HepG2 (cell line): ENCODE data around the gene KLRF2. TPM values are rescaled to one million over a fixed set of nuclear protein-coding genes. Genes with fewer than 3 reads are reported as not detected.

Experiments used
- ATAC-seq: fragments of 200-7000 bp; cut with Tn5 transposase; 3 replicates; pipeline ENCODE4 v1.9.1; 2020; ENCODE audit warnings: mild to moderate bottlenecking, moderate library complexity
- BruUV-seq: library from RNA; stranded (reverse); fragments of 400-500 nt; replicated peaks from 2 replicates; lab custom pipeline; 2021; lab: Mats Ljungman, UMichigan
- CTCF ChIA-PET: fragments of 300-600 bp; formaldehyde crosslinking; extraction: SDS; loops from one replicate; lab custom pipeline; 2021; ENCODE audit warnings: low total read pairs, inconsistent platforms, low intra/inter-chr PET ratio; lab: Yijun Ruan, JAX
- POLR2A ChIA-PET: fragments of 350-600 bp; sonication (Branson Sonifier 250); formaldehyde crosslinking; loops from one replicate; lab custom pipeline; 2020; ENCODE audit warnings: antibody characterized with exemption, inconsistent platforms; lab: Yijun Ruan, JAX
- DNase-seq: peaks from one replicate; pipeline ENCODE4 v3.0.0-alpha.2; 2015; ENCODE audit warnings: low spot score
- FAIRE-seq: peaks from 3 replicates; lab custom pipeline; 2011; peaks lifted over from hg19 to GRCh38; lab: Jason Lieb, UNC
- H2AFZ ChIP-seq: one replicate; pipeline ENCODE4 v1.6.1; 2011; ENCODE audit warnings: low read length, inconsistent platforms
- H3K27ac ChIP-seq: fragments of 300-600 bp; 3 replicates; pipeline ENCODE4 v1.8.0; 2011; ENCODE audit warnings: mixed run types, mild to moderate bottlenecking, mixed read lengths, low read length, inconsistent platforms; ENCODE audit not compliant: insufficient read depth; ENCODE audit errors: extremely low read length
- H3K27me3 ChIP-seq, 2 experiments: fragments of 200-600 bp in 1 of 2; 2 replicates in 1 of 2; 3 replicates in 1 of 2; pipeline versions ENCODE4 v1.6.0 to v1.8.0; 2011; ENCODE audit warnings: low read length in 2 of 2, mild to moderate bottlenecking in 2 of 2, moderate library complexity in 2 of 2, inconsistent platforms in 1 of 2; ENCODE audit not compliant: insufficient read depth in 2 of 2, control insufficient read depth in 1 of 2
- H3K36me3 ChIP-seq, 2 experiments: fragments of 200-600 bp in 1 of 2; replicated peaks in 1 of 2; 2 replicates in 1 of 2; 3 replicates in 1 of 2; pipeline versions ENCODE4 v1.5.1 to v1.8.0; 2011; ENCODE audit warnings: low read length in 2 of 2, inconsistent platforms in 1 of 2; ENCODE audit not compliant: insufficient read depth in 2 of 2, control insufficient read depth in 1 of 2
- H3K4me1 ChIP-seq: 2 replicates; pipeline ENCODE4 v1.5.1; 2012; ENCODE audit warnings: low read length, inconsistent platforms; ENCODE audit not compliant: insufficient read depth
- H3K4me2 ChIP-seq: 2 replicates; pipeline ENCODE4 v1.6.0; 2011; ENCODE audit warnings: low read depth, low read length, inconsistent platforms
- H3K4me3 ChIP-seq, 3 experiments: fragments of 200-600 bp in 1 of 3; sonication (generic), shearing (Covaris generic) in 1 of 3; replicated peaks in 1 of 3; 2 replicates each; pipeline ENCODE4 v1.5.1; 2011 to 2016; ENCODE audit warnings: low read length in 3 of 3, inconsistent platforms in 2 of 3, low read depth in 2 of 3, mild to moderate bottlenecking in 2 of 3, control low read depth in 1 of 3, mixed read lengths in 1 of 3; ENCODE audit not compliant: insufficient read depth in 1 of 3
- H3K79me2 ChIP-seq: one replicate; pipeline ENCODE4 v1.6.1; 2011; ENCODE audit warnings: low read length, inconsistent platforms; ENCODE audit not compliant: insufficient read depth
- H3K9ac ChIP-seq: 2 replicates; pipeline ENCODE4 v1.6.0; 2011; ENCODE audit warnings: mild to moderate bottlenecking, low read depth, low read length, inconsistent platforms; ENCODE audit not compliant: insufficient read depth
- H3K9me3 ChIP-seq: 2 replicates; pipeline ENCODE4 v1.5.1; 2012; ENCODE audit warnings: mild to moderate bottlenecking, low read length
- H4K20me1 ChIP-seq: 2 replicates; pipeline ENCODE4 v1.6.0; 2011; ENCODE audit warnings: inconsistent platforms, mild to moderate bottlenecking, low read length, moderate library complexity; ENCODE audit not compliant: insufficient read depth
- ATF1 ChIP-seq: IDR thresholded peaks from 2 replicates; pipeline ENCODE4 v1.6.1; 2016; ENCODE audit warnings: mild to moderate bottlenecking, control low read depth
- ATRX ChIP-seq: sonication (generic); formaldehyde crosslinking; IDR thresholded peaks from 2 replicates; pipeline ENCODE4 v1.4.0; 2020; ENCODE audit warnings: missing genetic modification reagents, borderline replicate concordance
- GATAD1 ChIP-seq: IDR thresholded peaks from 2 replicates; pipeline ENCODE4 v1.6.1; 2016; ENCODE audit warnings: missing genetic modification reagents, missing compliant biosample characterization
- MAFK ChIP-seq, 2 experiments: IDR thresholded peaks in 1 of 2; conservative IDR thresholded peaks in 1 of 2; 2 replicates each; pipeline ENCODE4 v1.6.1; 2011; ENCODE audit warnings: improper control_type of control experiment in 2 of 2, low read length in 2 of 2
- MEIS2 ChIP-seq: sonication (generic); formaldehyde crosslinking; IDR thresholded peaks from 2 replicates; pipeline ENCODE4 v1.9.0; 2021; ENCODE audit warnings: mild to moderate bottlenecking, missing genetic modification reagents
- NFE2L1 ChIP-seq: sonication (generic); formaldehyde crosslinking; IDR thresholded peaks from 2 replicates; pipeline ENCODE4 v1.4.0; 2020; ENCODE audit warnings: missing genetic modification reagents, mild to moderate bottlenecking, borderline replicate concordance
- POLR2AphosphoS5 ChIP-seq: IDR thresholded peaks from 2 replicates; pipeline ENCODE4 v1.6.1; 2012; ENCODE audit warnings: low read depth, low read length
- SYNCRIP ChIP-seq: fragments of 200-400 bp; formaldehyde crosslinking; IDR thresholded peaks from 2 replicates; pipeline ENCODE4 v1.6.1; 2018; ENCODE audit warnings: mild to moderate bottlenecking, low read depth, low read length; ENCODE audit not compliant: insufficient read depth
- THAP11 ChIP-seq: IDR thresholded peaks from 2 replicates; pipeline ENCODE4 v1.6.1; 2016; ENCODE audit warnings: missing biosample characterization, missing genetic modification reagents
- YY1 ChIP-seq: IDR thresholded peaks from 2 replicates; pipeline ENCODE4 v1.6.1; 2011; ENCODE audit warnings: low read length, low read depth, moderate library complexity, mild to moderate bottlenecking; ENCODE audit not compliant: insufficient read depth, insufficient replicate concordance
- ZNF256 ChIP-seq: sonication (generic); formaldehyde crosslinking; conservative IDR thresholded peaks from 2 replicates; pipeline ENCODE4 v1.4.0; 2020; ENCODE audit warnings: missing genetic modification reagents
- ZNF44 ChIP-seq: sonication (generic); formaldehyde crosslinking; IDR thresholded peaks from 2 replicates; pipeline ENCODE4 v1.5.1; 2020; ENCODE audit warnings: mild to moderate bottlenecking, missing genetic modification reagents
- ZNF543 ChIP-seq: sonication (generic); formaldehyde crosslinking; IDR thresholded peaks from 2 replicates; pipeline ENCODE4 v1.4.0; 2020; ENCODE audit warnings: mild to moderate bottlenecking, missing genetic modification reagents
- ZNF546 ChIP-seq: sonication (generic); formaldehyde crosslinking; conservative IDR thresholded peaks from 2 replicates; pipeline ENCODE4 v1.8.1; 2023; ENCODE audit warnings: mild to moderate bottlenecking, missing genetic modification reagents
- ZNF629 ChIP-seq: sonication (generic); formaldehyde crosslinking; conservative IDR thresholded peaks from 2 replicates; pipeline ENCODE4 v1.5.0; 2020; ENCODE audit warnings: missing genetic modification reagents
- WGBS: methylation state at CpG from one replicate; pipeline ENCODE4 v1.1.6; 2017; ENCODE audit warnings: low lambda C conversion rate; 5-methylcytosine and 5-hydroxymethylcytosine counted together
- in situ Hi-C: cut with HindIII; loops from 2 replicates; pipeline ENCODE4 v1.10.0; 2017; ENCODE audit warnings: low pct_unique_long_range_greater_than_20kb; ENCODE audit not compliant: extremely low pct_ligation_motif_present
- intact Hi-C: fragments of 100-400 bp; cut with micrococcal nuclease; formaldehyde crosslinking; loops from one replicate; pipeline ENCODE4 v1.10.0; 2022; ENCODE audit not compliant: unreplicated experiment
- polyA plus RNA-seq, 8 experiments: library from polyadenylated mRNA; depleted of rRNA in 3 of 8; stranded (reverse) in 7 of 8; unstranded in 1 of 8; fragments of >200 nt; fragmentation: Illumina TruSeq in 4 of 8; extraction: Trizol in 4 of 8; gene quantifications; 2 replicates each; pipeline versions ENCODE4 v1.2.1 to v1.2.3, GENCODE V29; 2011 to 2016; ENCODE audit warnings: low read depth in 4 of 8, missing spikeins in 1 of 8, mixed read lengths in 1 of 8; ENCODE audit not compliant: insufficient read depth in 1 of 8
- total RNA-seq, 5 experiments: library from RNA; depleted of rRNA; stranded (reverse); fragments of >200 nt; fragmentation: Illumina TruSeq; extraction: Trizol; gene quantifications; 2 replicates each; pipeline ENCODE4 v1.2.3, GENCODE V29; 2016; ENCODE audit warnings: low read depth in 1 of 5
- TF ChIP-seq, protein P1 (sequence below): sonication (generic); formaldehyde crosslinking; IDR thresholded peaks from 2 replicates; pipeline ENCODE4 v1.4.0; 2020; ENCODE audit warnings: mild to moderate bottlenecking, missing genetic modification reagents, borderline replicate concordance
- TF ChIP-seq, protein P2 (sequence below): sonication (generic); formaldehyde crosslinking; IDR thresholded peaks from 2 replicates; pipeline ENCODE4 v1.4.0; 2020; ENCODE audit warnings: missing genetic modification reagents
- TF ChIP-seq, protein P3 (sequence below): sonication (generic); formaldehyde crosslinking; IDR thresholded peaks from 2 replicates; pipeline ENCODE4 v1.8.0; 2022; ENCODE audit warnings: mild to moderate bottlenecking, missing genetic modification reagents, moderate library complexity

The KLRF2 gene
- total and polyA plus RNA-seq, 2 of the 13 experiments (the other 11 are each of a cell fraction or from before 2014, with no cell fraction given), result not detected

DNA sequence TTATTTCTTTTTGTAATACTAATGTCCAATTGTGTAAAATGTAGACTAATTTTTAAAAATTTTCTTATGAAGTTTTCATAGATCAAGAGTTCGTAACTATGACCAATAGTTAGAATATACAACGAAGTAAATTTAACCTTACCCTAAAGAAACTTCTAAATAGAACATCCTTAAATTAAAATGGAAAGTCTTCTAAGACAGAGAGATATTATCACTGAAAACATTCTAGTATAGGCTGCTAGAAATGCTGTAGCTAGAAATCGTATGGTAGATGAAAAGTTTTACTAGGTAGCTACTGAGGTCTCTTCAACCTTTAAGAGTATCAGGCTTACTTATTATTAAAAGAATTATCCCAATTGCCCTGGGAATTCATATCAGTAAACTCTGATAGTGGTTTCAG, 50.0 kb downstream of the KLRF2 start:
- no peaks in the 10 kb centered on the region for H3K27me3 ChIP-seq
- in situ Hi-C loops, result no loop called here

DNA sequence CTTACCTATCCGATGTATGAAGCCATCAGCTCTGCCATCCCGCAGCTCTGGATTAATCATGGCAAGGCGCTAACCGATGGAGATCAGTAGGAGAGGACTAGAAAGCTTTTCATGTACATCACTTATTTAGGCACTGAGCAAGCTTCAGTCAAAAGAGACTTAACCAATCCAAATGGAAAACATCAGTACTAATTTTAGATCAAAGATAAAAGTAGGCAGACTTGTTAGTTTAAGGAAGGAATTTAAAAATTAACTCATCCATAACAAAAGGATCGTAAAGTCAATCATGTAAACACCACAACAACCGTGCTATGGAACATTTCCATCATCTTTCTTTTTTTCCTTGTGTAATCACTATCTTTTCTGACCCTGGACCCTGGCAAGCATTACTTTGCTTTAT, 51.0 kb downstream of the KLRF2 start, which contains the start of gene CLEC2A:
CLEC2A (minus strand) TSS at position 101 of the 400 bp plus-strand sequence; CDS start at position 60, 41 bp downstream.
- ChIA-PET POLR2A (no interaction called here), CTCF (no interaction called here)
- Histone ChIP-seq H2AFZ (no peak within 1 kb of the TSS), H3K9ac (no peak within 1 kb of the TSS), H3K9me3 (no peaks in the 10 kb centered on the region), H3K4me1 (no peaks in the 10 kb centered on the region), H4K20me1 (no peaks in the 10 kb centered on the region), H3K4me3 (no peak within 1 kb of the TSS), H3K4me2 (no peak within 1 kb of the TSS), H3K27ac (no peak within 1 kb of the TSS), H3K79me2 (no peaks in the 10 kb centered on the region), H3K36me3 (no peaks in the 10 kb centered on the region), H3K27me3 (no peaks in the 10 kb centered on the region; a peak in 1 of 5 replicates)
- 21% methylated on average over 6 of the region's 6 CpGs for WGBS
- no peak for FAIRE-seq
- DNase-seq, result no peak
- ATAC-seq, result no peak
- intact Hi-C loops, result no loop called here
- no TSS peak for BruUV-seq
- in situ Hi-C loops, result no loop called here
- TF ChIP-seq SYNCRIP, result no peak
- no peak for TF ChIP-seq YY1
- no peak for TF ChIP-seq ZNF629 (CRISPR knock-in tag)
- TF ChIP-seq, protein P1, sequence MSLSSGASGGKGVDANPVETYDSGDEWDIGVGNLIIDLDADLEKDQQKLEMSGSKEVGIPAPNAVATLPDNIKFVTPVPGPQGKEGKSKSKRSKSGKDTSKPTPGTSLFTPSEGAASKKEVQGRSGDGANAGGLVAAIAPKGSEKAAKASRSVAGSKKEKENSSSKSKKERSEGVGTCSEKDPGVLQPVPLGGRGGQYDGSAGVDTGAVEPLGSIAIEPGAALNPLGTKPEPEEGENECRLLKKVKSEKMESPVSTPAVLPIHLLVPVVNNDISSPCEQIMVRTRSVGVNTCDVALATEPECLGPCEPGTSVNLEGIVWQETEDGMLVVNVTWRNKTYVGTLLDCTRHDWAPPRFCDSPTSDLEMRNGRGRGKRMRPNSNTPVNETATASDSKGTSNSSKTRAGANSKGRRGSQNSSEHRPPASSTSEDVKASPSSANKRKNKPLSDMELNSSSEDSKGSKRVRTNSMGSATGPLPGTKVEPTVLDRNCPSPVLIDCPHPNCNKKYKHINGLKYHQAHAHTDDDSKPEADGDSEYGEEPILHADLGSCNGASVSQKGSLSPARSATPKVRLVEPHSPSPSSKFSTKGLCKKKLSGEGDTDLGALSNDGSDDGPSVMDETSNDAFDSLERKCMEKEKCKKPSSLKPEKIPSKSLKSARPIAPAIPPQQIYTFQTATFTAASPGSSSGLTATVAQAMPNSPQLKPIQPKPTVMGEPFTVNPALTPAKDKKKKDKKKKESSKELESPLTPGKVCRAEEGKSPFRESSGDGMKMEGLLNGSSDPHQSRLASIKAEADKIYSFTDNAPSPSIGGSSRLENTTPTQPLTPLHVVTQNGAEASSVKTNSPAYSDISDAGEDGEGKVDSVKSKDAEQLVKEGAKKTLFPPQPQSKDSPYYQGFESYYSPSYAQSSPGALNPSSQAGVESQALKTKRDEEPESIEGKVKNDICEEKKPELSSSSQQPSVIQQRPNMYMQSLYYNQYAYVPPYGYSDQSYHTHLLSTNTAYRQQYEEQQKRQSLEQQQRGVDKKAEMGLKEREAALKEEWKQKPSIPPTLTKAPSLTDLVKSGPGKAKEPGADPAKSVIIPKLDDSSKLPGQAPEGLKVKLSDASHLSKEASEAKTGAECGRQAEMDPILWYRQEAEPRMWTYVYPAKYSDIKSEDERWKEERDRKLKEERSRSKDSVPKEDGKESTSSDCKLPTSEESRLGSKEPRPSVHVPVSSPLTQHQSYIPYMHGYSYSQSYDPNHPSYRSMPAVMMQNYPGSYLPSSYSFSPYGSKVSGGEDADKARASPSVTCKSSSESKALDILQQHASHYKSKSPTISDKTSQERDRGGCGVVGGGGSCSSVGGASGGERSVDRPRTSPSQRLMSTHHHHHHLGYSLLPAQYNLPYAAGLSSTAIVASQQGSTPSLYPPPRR (CRISPR knock-in tag), result no peak
- TF ChIP-seq POLR2AphosphoS5, result no peak
- no peak for TF ChIP-seq NFE2L1
- no peak for TF ChIP-seq THAP11 (CRISPR knock-in tag)
- TF ChIP-seq, protein P2, sequence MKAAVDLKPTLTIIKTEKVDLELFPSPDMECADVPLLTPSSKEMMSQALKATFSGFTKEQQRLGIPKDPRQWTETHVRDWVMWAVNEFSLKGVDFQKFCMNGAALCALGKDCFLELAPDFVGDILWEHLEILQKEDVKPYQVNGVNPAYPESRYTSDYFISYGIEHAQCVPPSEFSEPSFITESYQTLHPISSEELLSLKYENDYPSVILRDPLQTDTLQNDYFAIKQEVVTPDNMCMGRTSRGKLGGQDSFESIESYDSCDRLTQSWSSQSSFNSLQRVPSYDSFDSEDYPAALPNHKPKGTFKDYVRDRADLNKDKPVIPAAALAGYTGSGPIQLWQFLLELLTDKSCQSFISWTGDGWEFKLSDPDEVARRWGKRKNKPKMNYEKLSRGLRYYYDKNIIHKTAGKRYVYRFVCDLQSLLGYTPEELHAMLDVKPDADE (CRISPR knock-in tag), result no peak

More for the DNA sequence above, 50.0 kb downstream of the KLRF2 start:
- H3K9ac ChIP-seq, result no peak overlapping the region
- H4K20me1 ChIP-seq, result no peaks in the 10 kb centered on the region
- H2AFZ ChIP-seq, result no peak overlapping the region
- H3K27ac ChIP-seq, result no peak overlapping the region
- WGBS, result 21% methylated on average over 3 of the region's 3 CpGs
- DNase-seq (no peak), ATAC-seq (no peak), FAIRE-seq (no peak)
- TF ChIP-seq ZNF44 (CRISPR knock-in tag), result no peak
- TF ChIP-seq ATRX (CRISPR knock-in tag), result no peak
- TF ChIP-seq GATAD1 (CRISPR knock-in tag), result no peak
- TF ChIP-seq ZNF546 (CRISPR knock-in tag), result no peak
- no peak for TF ChIP-seq ZNF256 (CRISPR knock-in tag)
- TF ChIP-seq MEIS2 (CRISPR knock-in tag), result no peak
- TF ChIP-seq, protein P3, sequence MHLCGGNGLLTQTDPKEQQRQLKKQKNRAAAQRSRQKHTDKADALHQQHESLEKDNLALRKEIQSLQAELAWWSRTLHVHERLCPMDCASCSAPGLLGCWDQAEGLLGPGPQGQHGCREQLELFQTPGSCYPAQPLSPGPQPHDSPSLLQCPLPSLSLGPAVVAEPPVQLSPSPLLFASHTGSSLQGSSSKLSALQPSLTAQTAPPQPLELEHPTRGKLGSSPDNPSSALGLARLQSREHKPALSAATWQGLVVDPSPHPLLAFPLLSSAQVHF (CRISPR knock-in tag), result no peak
- TF ChIP-seq ATF1 (CRISPR knock-in tag), result no peak
- TF ChIP-seq ZNF543 (CRISPR knock-in tag), result no peak
- TF ChIP-seq MAFK (conservative IDR thresholded peaks at IDR 0.05 in 1 of 2, IDR thresholded peaks at IDR 0.05 in 1 of 2; ENCODE audit: low read length in 2 of 2), result no peak
- intact Hi-C loops, result no loop called here
- H3K4me1 ChIP-seq, result no peaks in the 10 kb centered on the region
- H3K4me3 ChIP-seq, result no peak overlapping the region
- H3K4me2 ChIP-seq, result no peak overlapping the region
- H3K9me3 ChIP-seq, result no peaks in the 10 kb centered on the region
- no TSS peak for BruUV-seq
- POLR2A ChIA-PET, result no interaction called here
- H3K79me2 ChIP-seq, result no peaks in the 10 kb centered on the region
- CTCF ChIA-PET, result no interaction called here
- no peaks in the 10 kb centered on the region for H3K36me3 ChIP-seq
